Measurements from ENCODE around the gene SCYL1. TPM values are rescaled to one million over a fixed set of nuclear protein-coding genes. Genes with fewer than 3 reads are reported as not detected.

SCYL1 gene
- total RNA-seq, 1 donor: 125 TPM

DNA sequence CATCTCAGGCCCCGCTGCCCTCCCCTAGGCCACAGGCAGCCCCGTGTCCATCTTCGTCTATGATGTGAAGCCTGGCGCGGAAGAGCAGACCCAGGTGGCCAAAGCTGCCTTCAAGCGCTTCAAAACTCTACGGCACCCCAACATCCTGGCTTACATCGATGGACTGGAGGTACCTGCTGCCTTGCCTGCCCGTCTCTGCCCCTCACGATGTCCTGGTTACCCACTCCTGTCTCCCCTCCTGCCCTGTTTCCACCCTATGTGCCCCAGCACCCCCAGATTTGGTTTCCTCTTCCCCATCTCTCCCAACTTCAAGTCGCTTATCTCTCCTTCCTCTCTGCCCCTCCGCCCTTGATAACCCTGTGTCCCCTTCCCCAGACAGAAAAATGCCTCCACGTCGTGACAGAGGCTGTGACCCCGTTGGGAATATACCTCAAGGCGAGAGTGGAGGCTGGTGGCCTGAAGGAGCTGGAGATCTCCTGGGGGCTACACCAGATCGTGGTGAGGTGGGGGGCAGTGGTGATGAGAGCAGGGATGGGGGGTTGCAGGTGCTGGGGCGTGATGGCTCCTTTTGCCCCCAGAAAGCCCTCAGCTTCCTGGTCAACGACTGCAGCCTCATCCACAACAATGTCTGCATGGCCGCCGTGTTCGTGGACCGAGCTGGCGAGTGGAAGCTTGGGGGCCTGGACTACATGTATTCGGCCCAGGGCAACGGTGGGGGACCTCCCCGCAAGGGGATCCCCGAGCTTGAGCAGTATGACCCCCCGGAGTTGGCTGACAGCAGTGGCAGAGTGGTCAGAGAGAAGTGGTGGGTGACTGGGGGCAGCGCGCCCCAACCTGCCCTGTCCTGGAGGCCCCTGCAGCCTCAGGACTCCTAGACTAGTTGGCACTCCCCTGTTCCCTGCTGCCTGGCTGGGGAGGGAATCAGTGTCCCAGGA is 930 bp downstream of the SCYL1 start:
- DNase-seq (ENCODE audit: low read depth): no peak
- TF ChIP-seq, protein P1, sequence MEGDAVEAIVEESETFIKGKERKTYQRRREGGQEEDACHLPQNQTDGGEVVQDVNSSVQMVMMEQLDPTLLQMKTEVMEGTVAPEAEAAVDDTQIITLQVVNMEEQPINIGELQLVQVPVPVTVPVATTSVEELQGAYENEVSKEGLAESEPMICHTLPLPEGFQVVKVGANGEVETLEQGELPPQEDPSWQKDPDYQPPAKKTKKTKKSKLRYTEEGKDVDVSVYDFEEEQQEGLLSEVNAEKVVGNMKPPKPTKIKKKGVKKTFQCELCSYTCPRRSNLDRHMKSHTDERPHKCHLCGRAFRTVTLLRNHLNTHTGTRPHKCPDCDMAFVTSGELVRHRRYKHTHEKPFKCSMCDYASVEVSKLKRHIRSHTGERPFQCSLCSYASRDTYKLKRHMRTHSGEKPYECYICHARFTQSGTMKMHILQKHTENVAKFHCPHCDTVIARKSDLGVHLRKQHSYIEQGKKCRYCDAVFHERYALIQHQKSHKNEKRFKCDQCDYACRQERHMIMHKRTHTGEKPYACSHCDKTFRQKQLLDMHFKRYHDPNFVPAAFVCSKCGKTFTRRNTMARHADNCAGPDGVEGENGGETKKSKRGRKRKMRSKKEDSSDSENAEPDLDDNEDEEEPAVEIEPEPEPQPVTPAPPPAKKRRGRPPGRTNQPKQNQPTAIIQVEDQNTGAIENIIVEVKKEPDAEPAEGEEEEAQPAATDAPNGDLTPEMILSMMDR (IDR thresholded peaks at IDR 0.05; ENCODE audit: insufficient read depth, low read depth, low read length): no peak
- H3K4me3 ChIP-seq (ENCODE audit: low read depth, low read length): peak overlapping the region; percentile 88

DNA sequence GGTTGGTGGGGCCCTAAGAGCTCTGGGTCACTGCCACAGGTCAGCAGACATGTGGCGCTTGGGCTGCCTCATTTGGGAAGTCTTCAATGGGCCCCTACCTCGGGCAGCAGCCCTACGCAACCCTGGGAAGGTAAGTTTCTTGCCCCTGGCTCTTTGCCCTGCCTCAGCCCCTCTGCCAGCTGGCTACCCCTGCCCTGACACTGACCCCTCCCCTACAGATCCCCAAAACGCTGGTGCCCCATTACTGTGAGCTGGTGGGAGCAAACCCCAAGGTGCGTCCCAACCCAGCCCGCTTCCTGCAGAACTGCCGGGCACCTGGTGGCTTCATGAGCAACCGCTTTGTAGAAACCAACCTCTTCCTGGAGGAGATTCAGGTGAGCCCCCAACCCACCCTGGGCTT is 1.9 kb downstream of the SCYL1 start:
- H3K4me3 ChIP-seq (ENCODE audit: low read depth, low read length): no peak overlapping the region
- TF ChIP-seq, protein P1 (IDR thresholded peaks at IDR 0.05; ENCODE audit: insufficient read depth, low read depth, low read length): no peak
- no peak for DNase-seq (ENCODE audit: low read depth)

- no peak for DNase-seq (ENCODE audit: low read depth)
- TF ChIP-seq, protein P1 (IDR thresholded peaks at IDR 0.05; ENCODE audit: insufficient read depth, low read depth, low read length): no peak
- H3K4me3 ChIP-seq (ENCODE audit: low read depth, low read length): no peak overlapping the region
Observed at GRCh38 chr11:65528819-65529350, 4.0 kb downstream of the SCYL1 start.

DNA sequence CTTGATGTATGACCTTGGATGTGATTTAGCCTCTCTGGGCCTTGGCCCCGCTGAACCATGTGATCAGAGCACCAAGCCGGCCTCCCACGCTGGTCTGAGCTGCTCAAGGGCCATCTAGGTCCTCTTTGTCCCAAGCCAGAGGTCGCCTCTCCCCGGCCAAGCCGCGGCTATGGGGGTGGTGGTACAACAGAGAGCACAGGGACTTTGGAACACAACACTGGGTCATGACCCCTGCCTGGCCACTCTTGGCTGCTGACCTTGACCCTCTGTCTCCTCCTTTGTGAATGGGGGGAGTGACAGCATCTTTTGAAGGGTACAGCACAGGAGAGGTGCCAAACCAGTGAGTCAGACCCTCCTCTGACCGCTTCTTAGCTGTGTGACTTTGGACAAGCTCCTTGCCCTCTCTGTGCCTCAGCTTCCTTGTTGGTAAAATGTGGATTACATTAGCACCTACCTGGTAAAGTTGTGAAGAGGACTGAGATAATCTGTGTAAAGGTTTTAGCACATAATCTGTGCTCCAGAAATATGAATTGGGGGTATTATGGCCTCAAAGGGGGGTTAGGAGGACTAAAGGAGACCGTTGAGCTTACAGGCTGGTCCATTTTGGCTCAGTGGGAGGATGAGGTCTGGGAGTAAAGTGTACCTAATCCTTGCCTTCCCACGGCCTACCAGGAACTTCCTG is 4.7 kb downstream of the SCYL1 start:
- no peak for DNase-seq (ENCODE audit: low read depth)
- no peak overlapping the region for H3K4me3 ChIP-seq (ENCODE audit: low read depth, low read length)
- TF ChIP-seq, protein P1 (IDR thresholded peaks at IDR 0.05; ENCODE audit: insufficient read depth, low read depth, low read length): no peak

GRCh38 chr11:65530157-65530496 is 5.2 kb downstream of the SCYL1 start:
- DNase-seq (ENCODE audit: low read depth): no peak
- H3K4me3 ChIP-seq (ENCODE audit: low read depth, low read length): no peak overlapping the region
- TF ChIP-seq, protein P1 (IDR thresholded peaks at IDR 0.05; ENCODE audit: insufficient read depth, low read depth, low read length): peak; percentile 24

DNA sequence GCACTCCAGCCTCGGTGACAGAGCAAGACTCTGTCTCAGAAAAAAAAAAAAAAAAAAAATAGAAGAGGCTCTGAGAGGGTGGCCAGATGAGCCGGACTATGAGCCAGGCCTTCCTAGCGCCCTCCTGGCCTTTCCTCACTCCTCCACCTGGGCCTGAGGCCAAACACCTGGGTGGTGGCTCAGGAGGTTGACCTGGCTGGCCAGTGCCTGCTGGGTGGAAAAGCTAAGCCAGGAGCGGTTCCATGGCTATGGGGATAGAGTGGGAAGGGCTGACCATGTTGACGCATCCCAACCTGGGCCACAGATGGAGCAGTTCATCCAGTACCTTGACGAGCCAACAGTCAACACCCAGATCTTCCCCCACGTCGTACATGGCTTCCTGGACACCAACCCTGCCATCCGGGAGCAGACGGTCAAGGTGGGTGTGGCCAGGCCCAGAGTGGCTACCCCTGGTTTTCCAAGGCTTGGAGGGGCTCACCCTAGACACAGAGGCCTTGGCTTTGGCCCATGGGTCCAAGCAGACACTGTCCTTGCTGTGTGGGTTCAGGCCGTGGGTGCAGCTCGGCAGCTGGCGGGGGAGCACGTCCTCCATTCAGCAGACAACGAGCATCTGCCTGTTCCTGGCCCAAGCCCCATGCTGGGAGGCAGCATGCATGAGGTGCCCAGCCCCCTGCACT is 7.6 kb downstream of the SCYL1 start:
- DNase-seq (ENCODE audit: low read depth): no peak
- H3K4me3 ChIP-seq (ENCODE audit: low read depth, low read length): no peak overlapping the region
- TF ChIP-seq, protein P1 (IDR thresholded peaks at IDR 0.05; ENCODE audit: insufficient read depth, low read depth, low read length): no peak

All from fibroblast of villous mesenchyme (primary cell).